HFFc6 (cell line): ENCODE data around the gene TM6SF1. TPM values are rescaled to one million over a fixed set of nuclear protein-coding genes. Genes with fewer than 3 reads are reported as not detected.

Source experiments
- DNase-seq: peaks from one replicate; pipeline ENCODE4 v3.0.0-alpha.2; 2018
- H3K27ac Mint-ChIP-seq: 2 replicates; pipeline ENCODE4 v1.8.0; 2020; ENCODE audit warnings: mild to moderate bottlenecking, mixed read lengths
- H3K27me3 Mint-ChIP-seq: 2 replicates; pipeline ENCODE4 v1.8.0; 2021; ENCODE audit warnings: mild to moderate bottlenecking, moderate library complexity, mixed read lengths; ENCODE audit not compliant: insufficient read depth
- H3K36me3 Mint-ChIP-seq: 2 replicates; pipeline ENCODE4 v1.8.0; 2021; ENCODE audit warnings: low read depth, mixed read lengths
- H3K4me1 Mint-ChIP-seq: 2 replicates; pipeline ENCODE4 v1.8.0; 2020; ENCODE audit warnings: low read depth, mixed read lengths
- H3K4me3 Mint-ChIP-seq: 2 replicates; pipeline ENCODE4 v1.8.0; 2020; ENCODE audit warnings: mild to moderate bottlenecking, moderate library complexity, mixed read lengths
- H3K9me3 Mint-ChIP-seq: 2 replicates; pipeline ENCODE4 v1.8.0; 2020; ENCODE audit warnings: mild to moderate bottlenecking, mixed read lengths
- CTCF ChIP-seq: fragments of 200-600 bp; sonication (generic); IDR thresholded peaks from 2 replicates; pipeline ENCODE4 v1.5.0; 2021; ENCODE audit warnings: antibody characterized with exemption, mild to moderate bottlenecking
- long read RNA-seq: library from polyadenylated mRNA; unstranded; transcript quantifications from one replicate; pipeline ENCODE4 v2.0.0, GENCODE V29; 2019
- total RNA-seq, 6 experiments: library from RNA; stranded (reverse); fragmentation: NEBNext Ultra II Directional; extraction: Animal tissue kit (Norgen Biotek cat#: 25700); gene quantifications; 2 replicates in 1 of 6; 3 replicates in 5 of 6; pipeline ENCODE4 v1.2.3, GENCODE V29; 2021

TM6SF1 gene
- under 1 TPM in 4 of 6 experiments, not detected in 2; 0.25 to 0.46 (median 0.42) TPM for total RNA-seq
- long read RNA-seq, partial matches to known transcripts, result 0 of 1 reads
- long read RNA-seq, other reads (novel, unspliced or antisense), result 1 of 1 reads

GRCh38 chr15:83106994-83107840 lies at the start of gene TM6SF1:
Gene TM6SF1, plus strand, starts transcription at chr15:83107645. Its CDS starts 36 bp downstream, at chr15:83107681.
- TF ChIP-seq CTCF, result no peak
- Mint-ChIP-seq H3K27ac (no peak within 1 kb of the TSS), H3K27me3 (peaks cover 37% of the 10 kb centered on the region), H3K36me3 (peaks cover 6% of the 10 kb centered on the region; the same call in 1 of the 2 replicates), H3K4me3 (peak within 1 kb of the TSS; percentile 61), H3K4me1 (peaks cover 21% of the 10 kb centered on the region), H3K9me3 (peaks cover 3% of the 10 kb centered on the region; the same call in 1 of the 2 replicates)
- DNase-seq, result no peak

GRCh38 chr15:83057696-83058376 lies 49.6 kb upstream of the TM6SF1 start:
- Mint-ChIP-seq H3K36me3 (peaks cover 12% of the 10 kb centered on the region), H3K4me3 (no peak overlapping the region), H3K9me3 (no peaks in the 10 kb centered on the region), H3K4me1 (peaks cover 16% of the 10 kb centered on the region), H3K27ac (no peak overlapping the region), H3K27me3 (no peaks in the 10 kb centered on the region)
- TF ChIP-seq CTCF, result no peak
- DNase-seq, result no peak

GRCh38 chr15:83061680-83062079 lies 45.8 kb upstream of the TM6SF1 start:
- Mint-ChIP-seq H3K4me1 (no peaks in the 10 kb centered on the region), H3K27me3 (no peaks in the 10 kb centered on the region), H3K27ac (no peak overlapping the region), H3K36me3 (peaks cover 17% of the 10 kb centered on the region), H3K4me3 (no peak overlapping the region), H3K9me3 (no peaks in the 10 kb centered on the region)
- DNase-seq, result peak; percentile 78
- no peak for TF ChIP-seq CTCF

- peaks cover 5% of the 10 kb centered on the region for H3K4me1 Mint-ChIP-seq
- H3K36me3 Mint-ChIP-seq, result peaks cover 14% of the 10 kb centered on the region
- no peak for TF ChIP-seq CTCF
- no peaks in the 10 kb centered on the region for H3K27me3 Mint-ChIP-seq
- no peak overlapping the region for H3K4me3 Mint-ChIP-seq
- no peak for DNase-seq
- H3K9me3 Mint-ChIP-seq, result no peaks in the 10 kb centered on the region
- no peak overlapping the region for H3K27ac Mint-ChIP-seq
Observed at GRCh38 chr15:83062768-83063180, 44.7 kb upstream of the TM6SF1 start.

- no peak for DNase-seq
- no peak overlapping the region for H3K27ac Mint-ChIP-seq
- H3K36me3 Mint-ChIP-seq, result peaks cover 14% of the 10 kb centered on the region
- no peaks in the 10 kb centered on the region for H3K27me3 Mint-ChIP-seq
- no peak for TF ChIP-seq CTCF
- H3K4me3 Mint-ChIP-seq, result no peak overlapping the region
- no peaks in the 10 kb centered on the region for H3K9me3 Mint-ChIP-seq
- peaks cover 8% of the 10 kb centered on the region for H3K4me1 Mint-ChIP-seq
Observed at GRCh38 chr15:83063551-83063950, 43.9 kb upstream of the TM6SF1 start.
